ENCODE results near the gene PBX2. TPM values are rescaled to one million over a fixed set of nuclear protein-coding genes. Genes with fewer than 3 reads are reported as not detected.
A peak's percentile ranks its signal among the peaks of the same experiment; 100 is the strongest.
"Not testable (repeated sequence)": the region's sequence is repeated elsewhere in the genome, so short reads cannot be mapped to it uniquely, and the experiment has no call there.

The PBX2 gene
- polyA plus RNA-seq (ENCODE audit: insufficient read length in 10 of 10), result 100 to 1,000 TPM in 7 of 10 donors, 10 to 100 TPM in 3; 86.2 to 123 (median 103) TPM
- long read RNA-seq, donor 1, transcript PBX2-201 (9 exons, 3,205 nt), result major isoform, 5 of 10 reads
- long read RNA-seq, donor 1, partial matches to known transcripts, result 5 of 10 reads
- long read RNA-seq, donor 1, other reads (novel, unspliced or antisense), result 0 of 10 reads
- long read RNA-seq, donor 2, transcript PBX2-201 (9 exons, 3,205 nt), result major isoform, 6 of 6 reads
- long read RNA-seq, donor 2, partial matches to known transcripts, result 0 of 6 reads
- long read RNA-seq, donor 2, other reads (novel, unspliced or antisense), result 0 of 6 reads
- long read RNA-seq, donor 3, result 0 reads
- long read RNA-seq, donor 4, partial matches to known transcripts, result 0 of 2 reads
- long read RNA-seq, donor 4, other reads (novel, unspliced or antisense), result 0 of 2 reads
- long read RNA-seq, donor 5, partial matches to known transcripts, result 0 of 7 reads
- long read RNA-seq, donor 5, other reads (novel, unspliced or antisense), result 0 of 7 reads
- long read RNA-seq, donor 6, partial matches to known transcripts, result 41 of 50 reads
- long read RNA-seq, donor 6, other reads (novel, unspliced or antisense), result 0 of 50 reads
- long read RNA-seq, donor 7, partial matches to known transcripts, result 0 of 6 reads
- long read RNA-seq, donor 7, other reads (novel, unspliced or antisense), result 0 of 6 reads
- long read RNA-seq, donor 8, transcript PBX2-201 (9 exons, 3,205 nt), result major isoform, 6 of 7 reads
- long read RNA-seq, donor 8, partial matches to known transcripts, result 0 of 7 reads
- long read RNA-seq, donor 8, other reads (novel, unspliced or antisense), result 0 of 7 reads
- long read RNA-seq, donor 9, partial matches to known transcripts, result 0 of 2 reads
- long read RNA-seq, donor 9, other reads (novel, unspliced or antisense), result 0 of 2 reads

GRCh38 chr6:32190054-32190851, at the start of gene PBX2:
Gene PBX2, minus strand, starts transcription at chr6:32190202. Its CDS starts 287 bp downstream, at chr6:32189915.
- peak; percentile 93 to 97 (median 95) for DNase-seq

- no peak for DNase-seq
Measured at GRCh38 chr6:32239462-32239861, 49.5 kb upstream of the PBX2 start.

GRCh38 chr6:32234934-32235333, 44.9 kb upstream of the PBX2 start:
- DNase-seq, result no peak

GRCh38 chr6:32226434-32226833, 36.4 kb upstream of the PBX2 start:
- no peak for DNase-seq

- no peak for DNase-seq
Measured at GRCh38 chr6:32224696-32225095, 34.7 kb upstream of the PBX2 start.

- no peak for DNase-seq
Measured at GRCh38 chr6:32223258-32224235, 33.5 kb upstream of the PBX2 start, which contains the start of gene NOTCH4. Gene NOTCH4, minus strand, starts transcription at chr6:32224067. Its CDS starts 139 bp downstream, at chr6:32223928.

- no peak for DNase-seq
Measured at GRCh38 chr6:32222333-32223230, 32.6 kb upstream of the PBX2 start.

GRCh38 chr6:32220021-32220420, 30.0 kb upstream of the PBX2 start:
- no peak for DNase-seq

- DNase-seq, result no peak
Measured at GRCh38 chr6:32218167-32218566, 28.2 kb upstream of the PBX2 start.

GRCh38 chr6:32216998-32217397, 27.0 kb upstream of the PBX2 start:
- DNase-seq, result no peak

- no peak for DNase-seq
Measured at GRCh38 chr6:32216285-32216684, 26.3 kb upstream of the PBX2 start.

- no peak for DNase-seq
Measured at GRCh38 chr6:32215617-32216016, 25.6 kb upstream of the PBX2 start.

GRCh38 chr6:32214126-32214525, 24.1 kb upstream of the PBX2 start:
- no peak for DNase-seq

- no peak for DNase-seq
Measured at GRCh38 chr6:32213649-32214048, 23.6 kb upstream of the PBX2 start.

- no peak for DNase-seq
Measured at GRCh38 chr6:32212076-32212760, 22.2 kb upstream of the PBX2 start.

GRCh38 chr6:32211432-32211831, 21.4 kb upstream of the PBX2 start:
- DNase-seq, result not testable (repeated sequence)

GRCh38 chr6:32210191-32210601, 20.2 kb upstream of the PBX2 start:
- DNase-seq, result no peak

GRCh38 chr6:32208996-32209395, 19.0 kb upstream of the PBX2 start:
- no peak for DNase-seq

GRCh38 chr6:32204268-32204715, 14.3 kb upstream of the PBX2 start:
- no peak for DNase-seq

Measured in muscle of back (tissue), 13 donors.